ENCODE results near the gene TIGD6.

GRCh38 chr5:149960272-149961185, 39.9 kb downstream of the TIGD6 start, which contains the start of gene SLC26A2:
- TF ChIP-seq EZH2 (IDR thresholded peaks at IDR 0.05; ENCODE audit: borderline replicate concordance, low read length) (no peak), CTCF (IDR thresholded peaks at IDR 0.05; ENCODE audit: low read length) (no peak)
